Measurements from ENCODE around the gene NSUN6. TPM values are rescaled to one million over a fixed set of nuclear protein-coding genes. Genes with fewer than 3 reads are reported as not detected.

NSUN6 gene
- 10 to 100 TPM in 2 of 4 donors, 1 to 10 TPM in 2; 8.0 to 27.8 (median 11.4) TPM for total RNA-seq

- Histone ChIP-seq H3K27ac (peak within 1 kb of the TSS; percentile 77), H3K36me3 (peaks cover 3% of the 10 kb centered on the region), H3K9me3 (no peaks in the 10 kb centered on the region), H3K4me1 (peaks cover 26% of the 10 kb centered on the region), H3K27me3 (no peaks in the 10 kb centered on the region), H3K4me3 (peak within 1 kb of the TSS; percentile 68)
- no peak for TF ChIP-seq CTCF (IDR thresholded peaks at IDR 0.05)
- peak; percentile 45 to 70 for TF ChIP-seq POLR2A (IDR thresholded peaks at IDR 0.05)
- TF ChIP-seq EP300 (IDR thresholded peaks at IDR 0.05), result peak; percentile 34
- peak in 2 of 3 donors; percentile 31 to 71 for TF ChIP-seq POLR2AphosphoS5 (IDR thresholded peaks at IDR 0.05)
- DNase-seq (ENCODE audit: low spot score in 2 of 2), result peak; percentile 96
- WGBS, result under 1% methylated on average over 39 of the region's 39 CpGs
Observed at GRCh38 chr10:18651324-18652007, at the start of gene NSUN6. Gene NSUN6 (minus strand): TSS chr10:18651587. CDS start chr10:18651203, 384 bp downstream.

- DNase-seq (ENCODE audit: low spot score in 2 of 2), result no peak
- no peaks in the 10 kb centered on the region for H3K9me3 ChIP-seq
- no peak overlapping the region for H3K4me3 ChIP-seq
- H3K27me3 ChIP-seq, result no peaks in the 10 kb centered on the region
- H3K36me3 ChIP-seq, result no peaks in the 10 kb centered on the region
- TF ChIP-seq CTCF (IDR thresholded peaks at IDR 0.05) (no peak), POLR2AphosphoS5 (IDR thresholded peaks at IDR 0.05) (no peak), POLR2A (IDR thresholded peaks at IDR 0.05) (no peak), EP300 (IDR thresholded peaks at IDR 0.05) (no peak)
- WGBS, result 38% methylated on average over 6 of the region's 6 CpGs
- H3K27ac ChIP-seq, result no peak overlapping the region
- no peaks in the 10 kb centered on the region for H3K4me1 ChIP-seq
Observed at GRCh38 chr10:18699849-18700840, 48.8 kb upstream of the NSUN6 start.

GRCh38 chr10:18690541-18690940, 39.2 kb upstream of the NSUN6 start:
- Histone ChIP-seq H3K27ac (no peak overlapping the region), H3K4me1 (no peaks in the 10 kb centered on the region), H3K9me3 (no peaks in the 10 kb centered on the region), H3K4me3 (no peak overlapping the region), H3K36me3 (no peaks in the 10 kb centered on the region), H3K27me3 (no peaks in the 10 kb centered on the region)
- TF ChIP-seq EP300 (IDR thresholded peaks at IDR 0.05) (no peak), POLR2AphosphoS5 (IDR thresholded peaks at IDR 0.05) (no peak), POLR2A (IDR thresholded peaks at IDR 0.05) (no peak), CTCF (IDR thresholded peaks at IDR 0.05) (no peak)
- DNase-seq (ENCODE audit: low spot score in 2 of 2), result no peak
- 85% methylated on average over 6 of the region's 6 CpGs for WGBS

- H3K27me3 ChIP-seq, result no peaks in the 10 kb centered on the region
- H3K36me3 ChIP-seq, result no peaks in the 10 kb centered on the region
- H3K4me1 ChIP-seq, result no peaks in the 10 kb centered on the region
- TF ChIP-seq CTCF (IDR thresholded peaks at IDR 0.05), result peak in 1 of 2 donors; percentile 19
- TF ChIP-seq POLR2AphosphoS5 (IDR thresholded peaks at IDR 0.05), result no peak
- no peak for TF ChIP-seq EP300 (IDR thresholded peaks at IDR 0.05)
- no peak for TF ChIP-seq POLR2A (IDR thresholded peaks at IDR 0.05)
- no peak overlapping the region for H3K27ac ChIP-seq
- H3K4me3 ChIP-seq, result no peak overlapping the region
- no peaks in the 10 kb centered on the region for H3K9me3 ChIP-seq
- no peak for DNase-seq (ENCODE audit: low spot score in 2 of 2)
- whole genome bisulfite sequencing, result 13% methylated on average over 3 of the region's 3 CpGs
Observed at GRCh38 chr10:18689498-18689897, 38.1 kb upstream of the NSUN6 start.

GRCh38 chr10:18687706-18688105, 36.3 kb upstream of the NSUN6 start:
- no peak overlapping the region for H3K27ac ChIP-seq
- peaks cover 6% of the 10 kb centered on the region for H3K4me1 ChIP-seq
- DNase-seq (ENCODE audit: low spot score in 2 of 2), result no peak
- no peak overlapping the region for H3K4me3 ChIP-seq
- no peaks in the 10 kb centered on the region for H3K9me3 ChIP-seq
- TF ChIP-seq CTCF (IDR thresholded peaks at IDR 0.05) (no peak), POLR2AphosphoS5 (IDR thresholded peaks at IDR 0.05) (no peak), POLR2A (IDR thresholded peaks at IDR 0.05) (no peak)
- no peaks in the 10 kb centered on the region for H3K27me3 ChIP-seq
- no peaks in the 10 kb centered on the region for H3K36me3 ChIP-seq
- 67% methylated on average over 5 of the region's 5 CpGs for WGBS
